PC-9 (cell line): ENCODE measurements around the gene QRFPR. TPM values are rescaled to one million over a fixed set of nuclear protein-coding genes. Genes with fewer than 3 reads are reported as not detected.

Source experiments
- BruUV-seq: library from RNA; stranded (reverse); fragments of 400-500 nt; replicated peaks from 2 replicates; lab custom pipeline; 2021; lab: Mats Ljungman, UMichigan
- CTCF ChIA-PET: fragments of 300-600 bp; sonication (Branson Sonifier 250); formaldehyde crosslinking; loops from one replicate; lab custom pipeline; 2022; ENCODE audit warnings: antibody characterized with exemption; lab: Charles Lee
- POLR2A ChIA-PET: fragments of 300-600 bp; sonication (Branson Sonifier 250); formaldehyde crosslinking; loops from one replicate; lab custom pipeline; 2022; ENCODE audit warnings: antibody characterized with exemption; ENCODE audit not compliant: unreplicated experiment; lab: Charles Lee
- DNase-seq, 2 experiments: peaks; one replicate each; pipeline versions ENCODE4 v3.0.0 to v3.0.0-alpha.2; 2015 to 2022; ENCODE audit warnings: mixed read lengths in 1 of 2
- H2AFZ ChIP-seq: fragments of 200-600 bp; sonication (generic); 2 replicates; pipeline ENCODE4 v1.8.1; 2017; ENCODE audit warnings: antibody characterized with exemption
- H3F3A ChIP-seq: fragments of 200-600 bp; sonication (generic); 2 replicates; pipeline ENCODE4 v1.8.1; 2017; ENCODE audit warnings: antibody characterized with exemption, mild to moderate bottlenecking, low read depth; ENCODE audit not compliant: insufficient read depth
- H3K27ac ChIP-seq: fragments of 200-600 bp; sonication (generic); 2 replicates; pipeline ENCODE4 v1.6.1; 2016; ENCODE audit warnings: mixed run types
- H3K27me3 ChIP-seq: fragments of 200-600 bp; sonication (generic); 2 replicates; pipeline ENCODE4 v1.6.1; 2016; ENCODE audit warnings: low read depth, mixed run types; ENCODE audit not compliant: insufficient read depth
- H3K36me3 ChIP-seq: fragments of 200-600 bp; sonication (generic); 2 replicates; pipeline ENCODE4 v1.6.1; 2016; ENCODE audit warnings: low read depth, mixed run types
- H3K4me1 ChIP-seq: fragments of 200-600 bp; sonication (generic); replicated peaks from 2 replicates; pipeline ENCODE4 v1.6.1; 2016; ENCODE audit warnings: mixed run types; ENCODE audit not compliant: insufficient read depth
- H3K4me2 ChIP-seq: fragments of 200-600 bp; sonication (generic); 2 replicates; pipeline ENCODE4 v1.6.1; 2017; ENCODE audit warnings: mixed run types
- H3K4me3 ChIP-seq: fragments of 200-600 bp; sonication (generic); 2 replicates; pipeline ENCODE4 v1.6.1; 2016; ENCODE audit warnings: mixed run types
- H3K79me2 ChIP-seq: fragments of 200-600 bp; sonication (generic); 2 replicates; pipeline ENCODE4 v1.6.1; 2017; ENCODE audit warnings: low read depth, mixed run types
- H3K9me2 ChIP-seq: fragments of 200-600 bp; sonication (generic); 2 replicates; pipeline ENCODE4 v1.8.1; 2017; ENCODE audit warnings: mild to moderate bottlenecking; ENCODE audit not compliant: insufficient read depth
- H3K9me3 ChIP-seq: fragments of 200-600 bp; sonication (generic); 2 replicates; pipeline ENCODE4 v1.8.1; 2016; ENCODE audit warnings: low read depth; ENCODE audit not compliant: insufficient read depth
- H4K20me1 ChIP-seq: fragments of 200-600 bp; sonication (generic); 2 replicates; pipeline ENCODE4 v1.8.1; 2017; ENCODE audit not compliant: insufficient read depth
- EZH2 ChIP-seq: fragments of 200-600 bp; sonication (generic); IDR thresholded peaks from 2 replicates; pipeline ENCODE4 v1.8.0; 2017; ENCODE audit warnings: antibody characterized with exemption, low read depth
- intact Hi-C: fragments of 100-400 bp; cut with micrococcal nuclease; formaldehyde crosslinking; loops from one replicate; pipeline ENCODE4 v1.10.0; 2022; ENCODE audit not compliant: unreplicated experiment
- total RNA-seq: library from RNA; stranded (reverse); gene quantifications from 2 replicates; pipeline ENCODE4 v1.2.3, GENCODE V29; 2021
- TF ChIP-seq, protein P1 (sequence below): fragments of 200-600 bp; sonication (generic); conservative IDR thresholded peaks from 2 replicates; pipeline ENCODE4 v1.6.1; 2017; ENCODE audit warnings: mixed run types, antibody characterized with exemption, mild to moderate bottlenecking, moderate library complexity

QRFPR gene
- total RNA-seq, 1 experiment from 2014 or later: 0.28 TPM

GRCh38 chr4:121299367-121299766 is 81.5 kb downstream of the QRFPR start:
- ChIA-PET POLR2A (no interaction called here), CTCF (interaction anchor here (0.7 kb wide), 1 partner anchor 8 kb away, joined by 5 read pairs; no protein-coding TSS in a partner anchor)
- Histone ChIP-seq H3K79me2 (no peaks in the 10 kb centered on the region), H3K9me2 (peaks cover 4% of the 10 kb centered on the region; the same call in 1 of the 2 replicates), H3K27ac (no peak overlapping the region), H2AFZ (no peak overlapping the region), H3K27me3 (no peaks in the 10 kb centered on the region), H3K4me3 (no peak overlapping the region), H3K9me3 (no peaks in the 10 kb centered on the region), H3F3A (no peaks in the 10 kb centered on the region), H3K36me3 (no peaks in the 10 kb centered on the region), H4K20me1 (no peaks in the 10 kb centered on the region), H3K4me1 (no peaks in the 10 kb centered on the region), H3K4me2 (no peak overlapping the region)
- intact Hi-C loops: no loop called here
- BruUV-seq: no TSS peak
- DNase-seq: no peak
- TF ChIP-seq EZH2: no peak
- TF ChIP-seq, protein P1, sequence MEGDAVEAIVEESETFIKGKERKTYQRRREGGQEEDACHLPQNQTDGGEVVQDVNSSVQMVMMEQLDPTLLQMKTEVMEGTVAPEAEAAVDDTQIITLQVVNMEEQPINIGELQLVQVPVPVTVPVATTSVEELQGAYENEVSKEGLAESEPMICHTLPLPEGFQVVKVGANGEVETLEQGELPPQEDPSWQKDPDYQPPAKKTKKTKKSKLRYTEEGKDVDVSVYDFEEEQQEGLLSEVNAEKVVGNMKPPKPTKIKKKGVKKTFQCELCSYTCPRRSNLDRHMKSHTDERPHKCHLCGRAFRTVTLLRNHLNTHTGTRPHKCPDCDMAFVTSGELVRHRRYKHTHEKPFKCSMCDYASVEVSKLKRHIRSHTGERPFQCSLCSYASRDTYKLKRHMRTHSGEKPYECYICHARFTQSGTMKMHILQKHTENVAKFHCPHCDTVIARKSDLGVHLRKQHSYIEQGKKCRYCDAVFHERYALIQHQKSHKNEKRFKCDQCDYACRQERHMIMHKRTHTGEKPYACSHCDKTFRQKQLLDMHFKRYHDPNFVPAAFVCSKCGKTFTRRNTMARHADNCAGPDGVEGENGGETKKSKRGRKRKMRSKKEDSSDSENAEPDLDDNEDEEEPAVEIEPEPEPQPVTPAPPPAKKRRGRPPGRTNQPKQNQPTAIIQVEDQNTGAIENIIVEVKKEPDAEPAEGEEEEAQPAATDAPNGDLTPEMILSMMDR: no peak

- H3K4me3 ChIP-seq: no peak overlapping the region
- no peak overlapping the region for H2AFZ ChIP-seq
- intact Hi-C loops: no loop called here
- H3K36me3 ChIP-seq: no peaks in the 10 kb centered on the region
- TF ChIP-seq, protein P1: no peak
- no peak for TF ChIP-seq EZH2
- H3K4me1 ChIP-seq: no peaks in the 10 kb centered on the region
- H3K27ac ChIP-seq: no peak overlapping the region
- no peaks in the 10 kb centered on the region for H3K79me2 ChIP-seq
- H4K20me1 ChIP-seq: no peaks in the 10 kb centered on the region
- CTCF ChIA-PET: no interaction called here
- H3K4me2 ChIP-seq: no peak overlapping the region
- POLR2A ChIA-PET: no interaction called here
- H3K9me3 ChIP-seq: no peaks in the 10 kb centered on the region
- no peaks in the 10 kb centered on the region for H3K9me2 ChIP-seq
- no peaks in the 10 kb centered on the region for H3K27me3 ChIP-seq
- no peaks in the 10 kb centered on the region for H3F3A ChIP-seq
- BruUV-seq: no TSS peak
- no peak for DNase-seq
Observed at GRCh38 chr4:121283319-121283718, 97.5 kb downstream of the QRFPR start.

DNA sequence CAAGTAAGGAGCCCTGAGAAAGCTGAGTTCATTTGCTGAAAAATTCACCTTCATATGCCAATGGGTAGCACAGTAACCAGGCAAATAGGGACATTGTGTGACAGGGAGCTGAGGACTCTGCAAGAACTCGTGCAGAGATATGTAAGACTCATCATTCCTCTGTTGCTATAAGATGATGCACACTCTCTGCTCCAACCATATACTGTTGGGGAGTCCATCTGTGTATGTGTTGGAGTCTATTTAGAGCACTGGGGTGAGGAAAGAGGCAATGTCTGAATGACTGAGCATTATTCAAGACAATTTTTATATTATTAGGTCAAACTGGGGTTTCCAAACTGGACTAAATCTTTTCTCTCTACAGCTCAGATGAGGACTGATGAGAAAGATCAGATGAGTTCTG is 100.4 kb downstream of the QRFPR start:
- Histone ChIP-seq H3K4me2 (no peak overlapping the region), H3K27ac (no peak overlapping the region), H3K4me3 (no peak overlapping the region), H3K9me2 (no peaks in the 10 kb centered on the region), H3K27me3 (no peaks in the 10 kb centered on the region), H3K36me3 (no peaks in the 10 kb centered on the region), H3F3A (no peaks in the 10 kb centered on the region), H4K20me1 (no peaks in the 10 kb centered on the region), H3K9me3 (no peaks in the 10 kb centered on the region), H3K4me1 (no peaks in the 10 kb centered on the region), H3K79me2 (no peaks in the 10 kb centered on the region), H2AFZ (no peak overlapping the region)
- ChIA-PET POLR2A (no interaction called here), CTCF (no interaction called here)
- intact Hi-C loops: no loop called here
- no peak for TF ChIP-seq EZH2
- TF ChIP-seq, protein P1: no peak
- no TSS peak for BruUV-seq
- no peak for DNase-seq
